Stimulated activated CD8-positive, alpha-beta memory T cell treated with anti-CD3 and anti-CD28 coated beads, Interleukin-15, amount 100 ng/mL, for 4 hours (primary cell): ENCODE data around the gene PSMD3.

Experiments
- DNase-seq, 2 donors: peaks; one replicate each; pipeline ENCODE4 v3.0.0-alpha.2; 2020; ENCODE audit warnings: low read depth in 2 of 2

Gene PSMD3

DNA sequence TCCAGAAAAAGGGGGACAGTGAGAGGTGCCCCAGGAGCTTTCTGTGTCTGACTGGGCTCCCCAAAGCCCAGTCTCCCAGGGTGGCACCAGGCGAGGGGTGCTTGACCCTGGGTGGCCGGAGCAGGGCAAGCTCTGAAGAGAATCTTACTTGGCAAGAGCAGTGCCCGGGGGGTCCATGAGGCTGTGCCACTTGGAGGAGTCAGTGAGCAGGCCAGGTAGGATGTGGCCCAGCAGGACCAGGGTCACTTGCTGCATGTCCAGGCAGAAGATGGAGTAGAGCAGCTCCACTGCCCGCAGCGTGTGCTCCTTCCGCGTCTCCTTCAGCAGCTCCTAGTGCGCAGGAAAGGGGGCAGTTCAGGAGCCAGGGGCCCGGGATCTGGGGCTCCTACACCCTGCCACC, 41.9 kb downstream of the PSMD3 start:
- DNase-seq, result no peak

DNA sequence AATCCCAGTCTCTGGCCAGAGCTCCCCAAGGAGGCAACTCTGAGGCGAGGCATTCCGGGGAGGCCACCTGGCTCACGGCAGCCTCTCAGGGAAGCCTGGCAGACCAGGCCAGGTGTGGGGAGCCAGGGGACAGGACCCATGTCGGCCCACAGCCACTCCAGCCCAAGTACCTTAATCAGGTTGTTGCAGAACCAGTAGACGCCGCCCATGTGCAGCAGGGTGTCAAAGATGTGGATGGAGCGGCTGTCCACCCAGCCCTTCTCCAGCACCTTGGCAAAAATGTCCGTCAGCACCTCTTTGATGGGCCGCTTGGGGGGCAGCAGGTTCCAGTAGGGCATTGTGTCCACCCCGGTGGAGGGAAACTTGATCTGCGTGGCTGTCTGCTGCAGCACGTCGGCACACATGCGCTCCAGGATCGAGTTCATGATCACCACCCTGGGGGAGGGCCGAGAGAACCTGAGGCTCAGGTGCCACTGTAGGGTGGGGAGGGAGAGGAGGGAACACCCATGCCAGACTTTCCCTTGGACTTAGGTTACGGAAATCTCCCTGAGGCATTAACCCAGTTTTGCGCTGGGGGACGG, 42.4 kb downstream of the PSMD3 start:
- no peak for DNase-seq

GRCh38 chr17:40023590-40024292, 43.1 kb downstream of the PSMD3 start:
- no peak for DNase-seq

DNA sequence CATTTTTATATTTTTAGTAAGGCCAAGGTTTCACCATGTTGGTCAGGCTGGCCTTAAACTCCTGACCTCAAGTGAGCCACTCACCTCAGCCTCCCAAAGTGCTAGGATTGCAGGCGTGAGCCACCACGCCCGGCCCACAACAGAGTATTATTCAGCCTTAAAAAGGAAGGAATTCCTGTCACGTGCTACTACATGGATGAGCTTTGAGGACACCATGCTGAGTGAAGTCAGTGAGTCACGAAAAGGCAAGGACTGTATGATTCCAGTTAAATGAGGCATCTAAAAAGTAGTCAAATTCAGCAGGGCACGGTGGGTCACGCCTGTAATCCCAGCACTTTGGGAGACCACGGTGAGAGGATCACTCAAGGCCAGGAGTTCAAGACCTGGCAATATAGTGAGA, 44.3 kb downstream of the PSMD3 start:
- DNase-seq, result no peak

DNA sequence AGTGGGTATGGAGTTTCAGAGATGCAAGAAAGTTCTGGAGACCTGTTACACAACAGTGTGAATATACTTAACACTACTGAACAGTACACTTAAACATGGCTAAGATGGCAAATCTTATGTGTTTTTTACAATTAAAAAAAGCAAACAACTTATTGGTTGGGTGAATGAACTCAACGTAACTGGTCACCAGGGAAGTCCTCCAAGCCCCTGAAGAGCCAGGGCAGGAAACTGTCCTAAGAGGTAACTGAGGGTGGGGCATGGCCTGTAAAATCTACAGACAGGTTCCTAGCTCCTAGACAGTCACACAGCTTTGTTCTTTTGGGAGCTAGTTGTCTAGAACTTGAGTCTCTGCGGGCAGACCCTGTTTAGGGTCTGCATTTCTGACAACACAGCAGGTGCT, 45.0 kb downstream of the PSMD3 start:
- DNase-seq, result no peak

DNA sequence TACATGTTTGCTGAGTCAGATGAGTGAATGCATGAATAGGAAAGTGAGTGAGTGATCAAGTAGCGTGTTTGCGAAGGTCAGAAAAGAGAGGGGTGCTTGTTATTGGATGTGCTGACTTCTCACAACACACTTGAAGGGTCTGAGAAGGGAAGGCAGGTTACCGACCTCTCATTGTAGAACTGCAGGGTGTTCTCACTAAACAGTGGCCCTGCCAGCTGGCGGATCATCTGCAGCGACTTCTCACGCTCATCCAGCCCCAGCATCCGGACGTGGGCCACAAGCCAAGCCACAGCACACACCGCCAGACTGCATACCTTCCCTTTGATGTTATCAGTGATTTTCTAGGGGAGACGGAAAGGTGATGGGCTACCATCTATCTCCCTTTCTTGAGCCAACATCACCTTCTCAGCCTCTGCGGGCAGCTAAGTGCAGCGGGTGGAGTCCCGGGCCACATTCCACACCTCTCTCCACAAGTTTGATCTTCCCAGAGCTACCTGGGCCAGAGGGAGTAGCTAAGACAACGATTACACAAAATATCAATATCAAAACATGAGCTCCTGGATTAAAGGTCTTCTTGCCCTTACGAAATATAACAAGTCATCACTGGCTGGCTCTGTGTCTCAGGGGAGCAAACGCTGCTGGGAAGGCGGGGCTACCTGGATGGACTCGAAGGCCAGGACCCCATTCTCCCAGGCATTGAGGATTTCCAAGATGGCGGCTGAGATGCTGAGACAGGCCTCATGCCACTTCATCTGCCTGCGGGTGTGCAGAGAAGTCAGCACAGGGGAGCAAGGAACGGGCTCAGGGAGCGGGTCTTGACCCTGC, 45.6 kb downstream of the PSMD3 start:
- DNase-seq, result peak in 1 of 2 donors; percentile 17

DNA sequence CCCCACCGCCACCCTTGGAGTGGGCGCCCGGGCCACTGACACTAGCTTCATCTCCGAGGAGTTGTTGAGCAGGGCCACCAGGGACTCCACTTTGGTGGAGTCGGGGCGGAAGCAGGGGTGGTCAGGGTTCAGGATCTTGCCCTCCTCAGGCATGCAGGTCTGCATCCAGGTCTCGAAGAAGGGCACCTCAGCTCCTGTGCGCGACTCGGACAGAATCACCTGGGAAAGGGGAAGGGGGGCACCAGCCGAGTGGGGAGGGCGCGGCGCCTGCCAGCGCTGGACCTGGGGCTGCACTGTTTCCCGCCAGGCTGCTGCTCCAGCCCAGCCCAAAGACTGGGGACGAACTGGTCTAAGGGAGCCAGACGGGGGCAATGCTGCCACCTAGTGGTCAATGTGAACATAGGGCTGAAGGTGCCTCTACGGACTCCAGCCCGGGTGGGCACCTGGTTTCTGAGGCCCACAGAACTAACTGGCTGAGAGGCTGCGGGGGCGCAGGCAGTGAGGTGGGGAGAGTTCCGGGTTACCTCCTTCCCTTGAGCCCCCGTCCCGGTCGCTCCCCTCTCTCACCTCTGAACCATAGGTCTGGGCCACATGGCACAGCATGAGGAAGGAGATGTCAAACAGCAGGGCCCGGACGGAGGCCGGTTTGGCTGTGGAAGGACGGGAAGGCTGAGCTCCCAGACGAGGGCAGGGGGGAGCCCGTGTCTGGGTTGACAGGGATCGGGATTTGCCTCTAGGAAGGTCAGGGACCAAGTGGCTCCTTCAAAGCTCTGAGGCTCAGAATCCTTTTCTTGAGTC, 46.4 kb downstream of the PSMD3 start:
- peak; percentile 37 to 54 for DNase-seq

DNA sequence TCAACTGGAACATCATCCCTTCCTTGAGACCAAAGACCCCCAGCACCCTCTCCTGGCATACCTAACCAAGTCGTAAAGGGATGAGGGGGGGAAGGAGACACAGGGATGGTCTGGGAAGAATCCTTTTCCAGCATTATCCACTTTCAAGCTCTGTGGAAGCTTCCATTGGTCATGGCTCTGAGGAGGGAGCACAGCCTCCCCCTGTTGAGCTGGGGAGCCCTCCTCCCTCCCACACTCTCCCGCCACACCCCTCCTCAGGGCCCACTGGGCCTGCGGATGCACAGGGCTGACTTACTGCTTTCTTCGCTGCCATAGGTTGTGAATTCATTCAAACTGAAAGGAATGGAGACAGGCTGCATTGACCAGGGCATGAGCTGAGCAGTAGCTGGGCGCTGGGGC, 47.0 kb downstream of the PSMD3 start:
- DNase-seq, result no peak

DNA sequence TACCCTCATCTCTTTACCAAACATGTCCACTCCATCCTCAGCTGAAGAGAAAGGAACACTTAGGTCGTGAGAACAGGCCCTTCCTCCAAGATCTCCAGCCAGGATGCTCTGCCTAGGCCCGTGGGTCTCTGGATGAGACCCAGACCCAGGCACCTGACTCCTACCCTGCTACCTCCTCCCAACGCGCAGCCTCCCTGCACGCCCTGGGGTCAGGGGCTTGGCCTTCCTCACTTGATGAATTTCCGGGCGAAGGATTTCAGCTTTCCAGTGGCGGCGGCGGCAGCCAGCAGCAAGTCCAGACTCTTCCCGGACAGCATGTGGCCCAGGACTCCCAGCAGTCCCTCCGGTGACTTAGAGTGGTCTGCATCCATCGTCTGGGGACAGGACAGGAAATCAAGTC, 48.0 kb downstream of the PSMD3 start:
- DNase-seq, result no peak

- no peak for DNase-seq
Observed at GRCh38 chr17:40031706-40032105, 51.1 kb downstream of the PSMD3 start.

DNA sequence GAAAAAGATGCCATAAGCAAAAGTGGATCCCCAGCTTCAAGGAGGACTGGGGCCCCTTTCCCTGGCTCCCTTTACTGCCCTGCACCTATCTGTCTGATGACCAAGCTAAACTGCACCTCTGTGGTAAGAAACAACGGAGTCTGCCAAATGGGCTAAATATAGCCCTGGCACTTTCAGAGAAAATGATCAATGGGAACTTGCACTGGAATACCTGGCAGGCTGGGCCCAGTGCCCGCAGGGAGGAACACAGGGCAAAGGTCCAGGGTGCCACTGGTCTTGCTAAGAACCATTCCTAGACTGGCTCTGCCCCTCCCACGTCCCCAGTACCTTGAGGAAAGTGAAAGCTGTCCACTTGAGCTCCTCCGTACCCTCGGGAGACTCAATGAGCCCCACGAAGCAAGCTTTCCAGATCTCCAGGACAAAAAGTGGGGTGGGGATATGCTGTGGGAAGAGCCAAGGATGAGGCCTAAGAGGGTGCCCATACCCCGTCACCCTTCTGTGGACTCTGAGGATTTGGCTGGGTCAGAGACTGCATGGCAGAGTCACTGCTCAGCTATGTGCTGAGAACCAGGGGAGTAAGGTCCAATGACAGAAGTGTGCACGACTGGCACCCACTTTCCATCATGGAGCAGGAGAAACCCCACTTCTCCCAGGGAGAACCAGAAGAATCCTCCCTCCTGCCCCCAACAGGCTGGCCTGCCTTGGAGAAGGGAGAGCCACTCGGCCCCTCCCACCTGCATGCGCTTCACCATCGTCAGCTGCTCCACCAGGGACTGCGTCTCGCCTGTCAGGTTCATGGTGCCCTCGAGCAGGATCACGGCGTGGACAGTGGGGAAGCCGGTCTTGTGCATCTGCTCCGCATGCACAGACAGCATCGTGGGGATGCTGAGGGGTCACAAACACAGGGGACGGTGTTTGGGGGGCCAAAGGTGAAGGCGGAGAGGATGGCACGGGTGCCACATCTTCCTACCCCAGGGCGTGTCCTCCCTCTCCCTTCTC, 52.0 kb downstream of the PSMD3 start:
- no peak for DNase-seq

DNA sequence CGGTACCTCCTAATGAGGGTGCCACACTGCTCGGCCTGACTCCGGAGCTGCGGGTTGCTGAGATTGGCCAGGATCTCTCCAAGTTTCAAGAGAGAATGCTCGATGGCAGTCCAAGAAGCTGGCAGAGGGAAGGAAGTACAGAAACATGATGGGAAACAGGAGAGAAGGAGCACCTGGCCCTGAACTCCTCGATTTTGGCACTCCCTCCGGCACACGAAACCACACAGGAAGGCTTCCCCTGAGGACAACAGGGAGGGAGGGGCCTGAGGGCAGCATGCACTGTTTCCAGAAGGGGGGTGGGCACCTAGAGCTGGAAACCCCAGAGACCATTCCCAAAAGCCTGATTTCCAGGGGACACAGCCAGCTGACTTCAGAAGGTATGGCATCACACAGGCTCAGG, 52.7 kb downstream of the PSMD3 start:
- DNase-seq, result no peak

GRCh38 chr17:40034426-40035161, 54.0 kb downstream of the PSMD3 start:
- no peak for DNase-seq

- DNase-seq, result no peak
Observed at GRCh38 chr17:40035162-40035559, 54.6 kb downstream of the PSMD3 start.

DNA sequence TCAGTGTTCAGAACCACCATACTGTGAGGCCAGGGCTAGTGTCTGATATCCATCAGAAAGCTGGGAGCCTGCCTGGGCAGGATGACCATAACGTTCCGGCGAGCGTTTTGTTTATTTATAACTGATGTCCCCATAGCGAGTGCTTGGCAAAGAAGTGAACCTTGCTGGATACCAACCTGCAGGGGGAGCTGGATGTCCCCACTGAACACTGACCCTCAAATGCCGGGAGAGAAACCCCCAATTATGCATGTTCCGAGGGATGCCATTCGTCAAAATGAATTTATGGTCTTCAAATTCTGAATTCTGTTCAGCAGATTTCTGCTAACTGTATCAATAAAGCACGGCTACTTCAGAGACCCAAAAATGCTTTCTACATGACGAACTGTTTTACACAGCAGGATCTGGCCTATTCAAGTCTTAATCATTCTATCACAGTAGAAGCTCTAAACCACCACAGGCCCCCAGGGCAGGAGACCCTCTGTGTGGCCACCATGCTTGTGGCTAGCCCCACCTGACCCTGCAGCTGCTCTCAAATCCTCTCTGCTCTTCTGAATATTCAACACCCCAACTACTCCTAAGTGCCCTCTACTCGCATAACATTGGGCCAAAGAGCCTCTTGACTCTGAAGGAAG, 58.4 kb downstream of the PSMD3 start:
- DNase-seq, result no peak

GRCh38 chr17:40041196-40041595, 60.6 kb downstream of the PSMD3 start:
- no peak for DNase-seq
